Mesothelial cell of epicardium (in vitro differentiated cells): ENCODE measurements around the gene PHYKPL. TPM values are rescaled to one million over a fixed set of nuclear protein-coding genes. Genes with fewer than 3 reads are reported as not detected.
"Not testable (repeated sequence)": the region's sequence is repeated elsewhere in the genome, so short reads cannot be mapped to it uniquely, and the experiment has no call there.

ENCODE experiments used
- DNase-seq, 2 experiments: peaks; one replicate each; pipeline ENCODE4 v3.0.0; 2021; ENCODE audit warnings: low spot score in 2 of 2; ENCODE audit not compliant: unreplicated experiment in 2 of 2
- H3K27ac Mint-ChIP-seq: 2 replicates; pipeline ENCODE4 v1.8.0; 2021; ENCODE audit warnings: mixed read lengths
- H3K27me3 Mint-ChIP-seq: 2 replicates; pipeline ENCODE4 v1.8.0; 2021; ENCODE audit warnings: low read depth, mixed read lengths
- H3K36me3 Mint-ChIP-seq: 2 replicates; pipeline ENCODE4 v1.8.0; 2021; ENCODE audit warnings: mixed read lengths
- H3K4me1 Mint-ChIP-seq: 2 replicates; pipeline ENCODE4 v1.8.0; 2021; ENCODE audit warnings: mixed read lengths
- H3K4me3 Mint-ChIP-seq: 2 replicates; pipeline ENCODE4 v1.8.0; 2021; ENCODE audit warnings: mild to moderate bottlenecking, moderate library complexity, mixed read lengths
- H3K9me3 Mint-ChIP-seq: 2 replicates; pipeline ENCODE4 v1.8.0; 2021; ENCODE audit warnings: mixed read lengths
- total RNA-seq: library from RNA; stranded (reverse); gene quantifications from 3 replicates; pipeline ENCODE4 v1.2.1, GENCODE V29; 2021
- TF ChIP-seq, protein P1 (sequence below): fragments of 200-600 bp; sonication (generic); IDR thresholded peaks from one replicate; pipeline ENCODE4 v1.5.0; 2021; ENCODE audit warnings: antibody characterized with exemption; ENCODE audit not compliant: unreplicated experiment

The PHYKPL gene
- total RNA-seq, 1 donor from 2014 or later: 137 TPM

DNA sequence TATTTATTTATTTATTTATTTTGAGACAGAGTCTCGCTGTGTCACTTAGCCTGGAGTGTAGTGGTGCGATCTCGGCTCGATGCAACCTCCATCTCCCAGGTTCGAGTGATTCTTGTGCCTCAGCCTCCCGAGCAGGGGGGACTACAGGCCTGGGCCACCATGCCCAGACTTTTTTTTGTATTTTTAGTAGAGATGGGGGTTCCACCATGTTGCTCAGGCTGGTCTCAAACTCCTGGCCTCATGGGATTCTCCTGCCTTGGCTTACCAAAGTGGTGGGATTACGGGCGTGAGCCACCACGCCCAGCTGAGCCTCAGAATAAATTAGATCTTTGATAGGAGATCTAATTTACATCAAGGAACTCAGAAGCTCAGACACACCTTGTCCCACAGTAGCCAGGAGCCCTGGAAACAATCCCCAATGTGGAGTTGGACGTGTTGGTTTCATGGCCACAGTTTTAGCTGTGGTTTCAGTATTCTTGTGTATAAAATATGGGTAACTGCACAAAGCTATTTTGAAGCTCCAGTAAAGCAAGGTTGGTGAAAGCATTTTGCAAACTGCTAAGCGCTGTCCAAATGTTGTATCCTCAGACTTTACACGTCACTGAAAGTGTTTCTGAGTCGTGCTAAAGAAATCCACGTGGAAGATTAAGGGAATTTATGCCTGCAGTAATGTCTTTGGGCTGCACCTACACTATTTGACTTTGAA lies 31.2 kb downstream of the PHYKPL start:
- Mint-ChIP-seq H3K4me3 (no peak overlapping the region), H3K36me3 (peaks cover 10% of the 10 kb centered on the region), H3K27ac (no peak overlapping the region), H3K27me3 (peaks cover 3% of the 10 kb centered on the region), H3K9me3 (no peaks in the 10 kb centered on the region), H3K4me1 (peaks cover 24% of the 10 kb centered on the region)
- no peak for DNase-seq
- TF ChIP-seq, protein P1, sequence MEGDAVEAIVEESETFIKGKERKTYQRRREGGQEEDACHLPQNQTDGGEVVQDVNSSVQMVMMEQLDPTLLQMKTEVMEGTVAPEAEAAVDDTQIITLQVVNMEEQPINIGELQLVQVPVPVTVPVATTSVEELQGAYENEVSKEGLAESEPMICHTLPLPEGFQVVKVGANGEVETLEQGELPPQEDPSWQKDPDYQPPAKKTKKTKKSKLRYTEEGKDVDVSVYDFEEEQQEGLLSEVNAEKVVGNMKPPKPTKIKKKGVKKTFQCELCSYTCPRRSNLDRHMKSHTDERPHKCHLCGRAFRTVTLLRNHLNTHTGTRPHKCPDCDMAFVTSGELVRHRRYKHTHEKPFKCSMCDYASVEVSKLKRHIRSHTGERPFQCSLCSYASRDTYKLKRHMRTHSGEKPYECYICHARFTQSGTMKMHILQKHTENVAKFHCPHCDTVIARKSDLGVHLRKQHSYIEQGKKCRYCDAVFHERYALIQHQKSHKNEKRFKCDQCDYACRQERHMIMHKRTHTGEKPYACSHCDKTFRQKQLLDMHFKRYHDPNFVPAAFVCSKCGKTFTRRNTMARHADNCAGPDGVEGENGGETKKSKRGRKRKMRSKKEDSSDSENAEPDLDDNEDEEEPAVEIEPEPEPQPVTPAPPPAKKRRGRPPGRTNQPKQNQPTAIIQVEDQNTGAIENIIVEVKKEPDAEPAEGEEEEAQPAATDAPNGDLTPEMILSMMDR: no peak

DNA sequence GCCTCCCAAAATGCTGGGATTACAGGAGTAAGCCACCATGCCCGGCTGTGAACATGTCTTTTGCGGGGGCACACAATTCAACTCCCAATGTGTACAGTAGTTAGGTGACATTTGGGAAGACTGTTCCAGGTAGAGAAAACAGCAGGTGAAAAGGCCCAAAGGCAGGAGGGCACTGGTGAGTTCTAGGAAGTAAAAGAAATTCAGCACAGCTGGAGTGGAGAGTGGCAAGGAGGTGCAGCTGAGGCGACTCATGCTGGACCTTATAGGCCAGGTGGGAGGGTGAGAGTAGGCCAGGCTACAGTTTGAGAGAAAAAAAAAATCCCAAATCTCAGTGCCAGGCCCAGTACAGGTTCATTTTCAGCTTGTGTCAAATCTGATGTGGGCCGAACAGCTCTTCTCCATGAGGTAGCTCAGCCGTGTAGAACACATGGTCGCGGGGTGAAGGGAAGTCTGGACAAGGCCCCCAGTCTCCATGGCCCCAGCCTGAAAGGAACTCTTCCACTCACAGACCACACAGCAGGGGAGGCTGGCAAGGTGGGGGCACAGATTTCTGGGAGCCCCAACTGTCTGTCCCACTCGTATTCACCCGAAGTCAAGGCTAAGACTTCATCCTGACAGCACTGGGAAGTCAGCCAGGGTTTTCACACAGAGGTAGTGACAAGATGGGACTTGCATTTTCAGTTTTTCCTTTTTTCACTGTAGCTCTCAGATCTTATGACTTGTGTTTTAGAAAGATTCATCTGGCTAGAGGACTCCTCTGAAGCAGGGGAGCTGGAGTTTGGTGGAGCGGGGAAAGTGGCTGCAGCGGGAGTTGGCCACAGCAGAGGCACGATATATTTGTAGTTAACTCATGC lies 32.8 kb downstream of the PHYKPL start:
- TF ChIP-seq, protein P1: no peak
- H3K4me3 Mint-ChIP-seq: no peak overlapping the region
- peaks cover 2% of the 10 kb centered on the region for H3K36me3 Mint-ChIP-seq
- H3K27ac Mint-ChIP-seq: peak overlapping the region; percentile 26
- no peak for DNase-seq
- peaks cover 15% of the 10 kb centered on the region for H3K4me1 Mint-ChIP-seq
- peaks cover 6% of the 10 kb centered on the region for H3K27me3 Mint-ChIP-seq
- H3K9me3 Mint-ChIP-seq: no peaks in the 10 kb centered on the region

DNA sequence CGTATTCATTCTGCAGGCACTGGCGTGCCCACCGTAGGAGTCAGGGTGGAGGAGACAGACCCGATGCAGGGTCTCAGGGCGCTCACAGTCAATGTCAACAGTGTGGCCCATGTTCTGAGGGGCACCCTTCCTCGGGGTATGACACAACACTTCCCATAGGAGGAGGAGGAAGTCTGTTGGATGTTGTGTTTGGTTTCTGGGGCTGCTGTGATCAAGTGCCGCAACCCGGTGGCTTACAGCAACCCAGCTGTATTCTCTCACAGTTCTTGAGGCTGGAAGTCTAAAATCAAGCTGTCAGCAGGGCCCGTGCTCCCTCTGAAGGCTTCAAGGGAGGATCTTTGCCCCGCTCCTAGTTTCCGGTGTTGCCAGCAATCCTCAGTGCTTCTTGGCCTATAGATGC lies 33.9 kb downstream of the PHYKPL start:
- Mint-ChIP-seq H3K27ac (no peak overlapping the region), H3K9me3 (no peaks in the 10 kb centered on the region), H3K36me3 (no peaks in the 10 kb centered on the region), H3K27me3 (peaks cover 11% of the 10 kb centered on the region), H3K4me1 (peaks cover 13% of the 10 kb centered on the region), H3K4me3 (no peak overlapping the region)
- TF ChIP-seq, protein P1: no peak
- DNase-seq: no peak

DNA sequence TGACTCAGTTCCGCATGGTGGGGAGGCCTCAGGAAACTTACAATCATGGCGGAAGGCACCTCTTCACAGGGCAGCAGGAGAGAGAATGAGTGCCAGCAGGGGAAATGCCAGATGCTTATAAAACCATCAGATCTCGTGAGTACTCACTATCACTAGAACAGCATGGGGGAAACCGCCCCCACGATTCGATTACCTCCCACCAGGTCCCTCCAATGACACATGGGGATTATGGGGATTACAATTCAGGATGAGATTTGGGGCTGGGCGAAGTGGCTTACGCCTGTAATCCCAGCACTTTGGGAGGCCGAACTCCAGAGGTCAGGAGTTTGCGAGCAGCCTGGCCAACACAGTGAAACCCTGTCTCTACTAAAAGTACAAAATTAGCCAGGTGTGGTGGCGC lies 34.5 kb downstream of the PHYKPL start:
- H3K36me3 Mint-ChIP-seq, DNase-seq, H3K4me3 Mint-ChIP-seq, H3K9me3 Mint-ChIP-seq, H3K27ac Mint-ChIP-seq: not testable (repeated sequence)
- Mint-ChIP-seq H3K4me1 (peaks cover 13% of the 10 kb centered on the region), H3K27me3 (peaks cover 14% of the 10 kb centered on the region)

DNA sequence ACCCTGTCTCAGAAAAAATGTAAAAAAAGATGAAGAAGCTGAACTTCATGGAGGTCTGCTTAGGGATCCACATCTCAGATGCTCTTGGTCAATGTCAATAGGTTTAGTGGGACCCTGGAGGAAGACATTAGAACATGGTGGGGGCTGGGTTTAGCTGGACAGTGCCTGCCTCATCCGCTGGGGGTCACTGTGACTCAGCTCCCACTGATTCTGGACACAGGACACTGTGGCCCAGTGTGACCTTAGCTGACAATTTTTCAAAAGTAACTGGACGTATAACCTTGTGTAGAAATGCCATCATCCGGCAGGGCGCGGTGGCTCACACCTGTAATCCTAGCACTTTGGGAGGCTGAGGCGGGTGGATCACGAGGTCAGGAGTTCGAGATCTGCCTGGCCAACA lies 35.6 kb downstream of the PHYKPL start:
- H3K36me3 Mint-ChIP-seq: peaks cover 2% of the 10 kb centered on the region
- H3K27ac Mint-ChIP-seq: no peak overlapping the region
- no peak for DNase-seq
- peaks cover 7% of the 10 kb centered on the region for H3K9me3 Mint-ChIP-seq
- peaks cover 14% of the 10 kb centered on the region for H3K27me3 Mint-ChIP-seq
- H3K4me1 Mint-ChIP-seq: peaks cover 10% of the 10 kb centered on the region
- H3K4me3 Mint-ChIP-seq: no peak overlapping the region
- TF ChIP-seq, protein P1: no peak

DNA sequence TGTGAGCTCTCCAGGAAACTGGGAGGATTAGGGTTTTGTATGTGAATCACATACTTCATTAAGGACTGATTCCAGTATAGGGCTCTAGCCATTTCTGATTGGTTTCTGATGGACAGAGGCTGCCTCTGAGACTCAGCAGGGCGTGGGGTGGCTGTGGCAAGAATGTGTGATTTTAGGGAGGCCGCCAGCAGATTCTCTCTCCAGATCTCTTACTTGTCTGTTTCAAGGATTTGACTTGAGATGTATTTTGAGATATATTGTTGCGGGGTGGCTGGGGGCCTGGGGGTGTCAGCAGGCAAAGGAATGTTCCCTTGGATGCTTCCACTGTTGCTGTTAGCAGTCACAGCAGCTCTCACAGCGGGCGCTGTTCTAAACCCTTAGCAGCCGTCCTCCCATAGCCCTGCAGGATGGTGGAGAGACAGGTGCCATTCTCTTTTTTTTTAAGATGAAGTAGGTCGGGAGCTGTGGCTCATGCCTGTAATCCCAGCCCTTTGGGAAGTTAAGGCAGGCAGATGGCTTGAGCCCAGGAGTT lies 36.3 kb downstream of the PHYKPL start:
- Mint-ChIP-seq H3K9me3 (peaks cover 7% of the 10 kb centered on the region), H3K27ac (no peak overlapping the region), H3K27me3 (peaks cover 14% of the 10 kb centered on the region), H3K36me3 (peaks cover 2% of the 10 kb centered on the region), H3K4me1 (peaks cover 8% of the 10 kb centered on the region), H3K4me3 (no peak overlapping the region)
- TF ChIP-seq, protein P1: no peak
- DNase-seq: no peak
